Fibroblast of lung (primary cell): ENCODE measurements around the gene TMTC2. TPM values are rescaled to one million over a fixed set of nuclear protein-coding genes. Genes with fewer than 3 reads are reported as not detected.

Experiments
- DNase-seq, 2 donors: peaks; one replicate each; pipeline versions ENCODE4 v3.0.0 to v3.0.0-alpha.2; 2010; ENCODE audit warnings: low read depth in 2 of 2
- H2AFZ ChIP-seq: 2 replicates; pipeline ENCODE4 v1.5.1; 2012; ENCODE audit warnings: low read length, control low read depth, inconsistent platforms
- H3K27ac ChIP-seq: 2 replicates; pipeline ENCODE4 v1.5.1; 2011; ENCODE audit warnings: low read length, control low read depth; ENCODE audit not compliant: insufficient read depth
- H3K27me3 ChIP-seq: 2 replicates; pipeline ENCODE4 v1.5.1; 2011; ENCODE audit warnings: mild to moderate bottlenecking, low read length; ENCODE audit not compliant: control insufficient read depth, insufficient read depth
- H3K36me3 ChIP-seq: 2 replicates; pipeline ENCODE4 v1.5.1; 2011; ENCODE audit warnings: low read length; ENCODE audit not compliant: control insufficient read depth, insufficient read depth
- H3K4me1 ChIP-seq: 2 replicates; pipeline ENCODE4 v1.5.1; 2011; ENCODE audit warnings: low read length; ENCODE audit not compliant: control insufficient read depth, insufficient read depth; ENCODE audit errors: extremely low read depth
- H3K4me2 ChIP-seq: 2 replicates; pipeline ENCODE4 v1.5.1; 2011; ENCODE audit warnings: low read length, control low read depth; ENCODE audit not compliant: insufficient read depth; ENCODE audit errors: extremely low read depth
- H3K4me3 ChIP-seq, 4 experiments: fragments of 200-600 bp in 1 of 4; sonication (generic) in 1 of 4; replicated peaks in 1 of 4; 2 replicates each; pipeline ENCODE4 v1.5.1; 2011 to 2016; ENCODE audit warnings: low read length in 4 of 4, low read depth in 3 of 4, mild to moderate bottlenecking in 3 of 4, control low read depth in 2 of 4, inconsistent platforms in 1 of 4, mixed read lengths in 1 of 4; ENCODE audit not compliant: insufficient read depth in 1 of 4; ENCODE audit errors: control extremely low read depth in 1 of 4
- H3K79me2 ChIP-seq: 2 replicates; pipeline ENCODE4 v1.5.1; 2012; ENCODE audit warnings: mild to moderate bottlenecking, low read length, inconsistent platforms; ENCODE audit not compliant: control insufficient read depth, insufficient read depth
- H3K9ac ChIP-seq: 2 replicates; pipeline ENCODE4 v1.5.1; 2011; ENCODE audit warnings: mild to moderate bottlenecking, low read length, control low read depth; ENCODE audit not compliant: insufficient read depth
- H3K9me3 ChIP-seq: 2 replicates; pipeline ENCODE4 v1.5.1; 2012; ENCODE audit warnings: low read depth, low read length; ENCODE audit not compliant: control insufficient read depth, insufficient read depth
- H4K20me1 ChIP-seq: 2 replicates; pipeline ENCODE4 v1.5.1; 2011; ENCODE audit warnings: low read length; ENCODE audit not compliant: control insufficient read depth, insufficient read depth; ENCODE audit errors: extremely low read depth
- EZH2 ChIP-seq: IDR thresholded peaks from 2 replicates; pipeline ENCODE4 v1.5.1; 2012; ENCODE audit warnings: low read length, control low read depth, mild to moderate bottlenecking; ENCODE audit errors: missing control alignments
- polyA plus RNA-seq, 2 donors: library from polyadenylated mRNA; depleted of rRNA in 1 of 2; stranded (reverse) in 1 of 2; unstranded in 1 of 2; fragments of >200 nt; gene quantifications; 2 replicates each; pipeline ENCODE4 v1.2.1, GENCODE V29; 2011 to 2012; ENCODE audit warnings: missing spikeins in 1 of 2
- total RNA-seq: library from RNA; depleted of rRNA; stranded (reverse); fragments of >200 nt; gene quantifications from 2 replicates; pipeline ENCODE4 v1.2.1, GENCODE V29; 2014
- TF ChIP-seq, protein P1 (sequence below), 2 donors: IDR thresholded peaks in 1 of 2; conservative IDR thresholded peaks in 1 of 2; 1 replicate in 1 of 2; 2 replicates in 1 of 2; pipeline ENCODE4 v1.5.1; 2011 to 2012; ENCODE audit warnings: low read length in 2 of 2, control low read depth in 1 of 2, inconsistent platforms in 1 of 2, low read depth in 1 of 2, mild to moderate bottlenecking in 1 of 2

The TMTC2 gene
- total and polyA plus RNA-seq, 2 donors (not counting 1 experiment from before 2014, with no cell fraction given): 3.5 to 9.7 TPM

DNA sequence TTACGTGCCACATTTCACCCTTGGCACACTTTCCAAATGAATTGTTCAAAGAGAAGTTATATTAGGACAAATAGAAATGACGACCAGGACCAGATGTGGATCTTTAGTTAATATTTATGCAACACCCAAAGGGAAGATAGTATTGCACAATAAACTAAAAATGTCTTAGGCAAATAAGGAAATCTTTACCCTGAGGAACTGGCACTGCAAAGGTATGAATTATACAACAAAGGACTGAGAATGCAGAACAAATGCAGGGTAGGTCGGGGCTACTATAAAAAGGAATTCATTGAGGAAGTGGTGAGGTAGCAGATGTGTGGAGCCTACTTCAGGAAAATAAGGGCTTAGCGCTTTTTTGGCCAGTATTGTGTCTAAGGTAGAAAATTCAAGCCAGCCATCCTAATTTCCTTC is 3.9 kb upstream of the TMTC2 start:
- H3K9me3 ChIP-seq: no peaks in the 10 kb centered on the region
- no peak overlapping the region for H3K27ac ChIP-seq
- no peaks in the 10 kb centered on the region for H3K27me3 ChIP-seq
- H3K4me3 ChIP-seq: no peak overlapping the region
- TF ChIP-seq EZH2: no peak
- TF ChIP-seq, protein P1, sequence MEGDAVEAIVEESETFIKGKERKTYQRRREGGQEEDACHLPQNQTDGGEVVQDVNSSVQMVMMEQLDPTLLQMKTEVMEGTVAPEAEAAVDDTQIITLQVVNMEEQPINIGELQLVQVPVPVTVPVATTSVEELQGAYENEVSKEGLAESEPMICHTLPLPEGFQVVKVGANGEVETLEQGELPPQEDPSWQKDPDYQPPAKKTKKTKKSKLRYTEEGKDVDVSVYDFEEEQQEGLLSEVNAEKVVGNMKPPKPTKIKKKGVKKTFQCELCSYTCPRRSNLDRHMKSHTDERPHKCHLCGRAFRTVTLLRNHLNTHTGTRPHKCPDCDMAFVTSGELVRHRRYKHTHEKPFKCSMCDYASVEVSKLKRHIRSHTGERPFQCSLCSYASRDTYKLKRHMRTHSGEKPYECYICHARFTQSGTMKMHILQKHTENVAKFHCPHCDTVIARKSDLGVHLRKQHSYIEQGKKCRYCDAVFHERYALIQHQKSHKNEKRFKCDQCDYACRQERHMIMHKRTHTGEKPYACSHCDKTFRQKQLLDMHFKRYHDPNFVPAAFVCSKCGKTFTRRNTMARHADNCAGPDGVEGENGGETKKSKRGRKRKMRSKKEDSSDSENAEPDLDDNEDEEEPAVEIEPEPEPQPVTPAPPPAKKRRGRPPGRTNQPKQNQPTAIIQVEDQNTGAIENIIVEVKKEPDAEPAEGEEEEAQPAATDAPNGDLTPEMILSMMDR (conservative IDR thresholded peaks at IDR 0.05 in 1 of 2, IDR thresholded peaks at IDR 0.05 in 1 of 2; ENCODE audit: low read depth in 1 of 2, low read length in 2 of 2): no peak
- no peak overlapping the region for H2AFZ ChIP-seq
- H3K4me2 ChIP-seq: no peak overlapping the region
- H3K79me2 ChIP-seq: no peaks in the 10 kb centered on the region
- H3K4me1 ChIP-seq: no peaks in the 10 kb centered on the region
- no peaks in the 10 kb centered on the region for H4K20me1 ChIP-seq
- no peak overlapping the region for H3K9ac ChIP-seq
- no peaks in the 10 kb centered on the region for H3K36me3 ChIP-seq
- peak in 1 of 2 donors; percentile 36 for DNase-seq

DNA sequence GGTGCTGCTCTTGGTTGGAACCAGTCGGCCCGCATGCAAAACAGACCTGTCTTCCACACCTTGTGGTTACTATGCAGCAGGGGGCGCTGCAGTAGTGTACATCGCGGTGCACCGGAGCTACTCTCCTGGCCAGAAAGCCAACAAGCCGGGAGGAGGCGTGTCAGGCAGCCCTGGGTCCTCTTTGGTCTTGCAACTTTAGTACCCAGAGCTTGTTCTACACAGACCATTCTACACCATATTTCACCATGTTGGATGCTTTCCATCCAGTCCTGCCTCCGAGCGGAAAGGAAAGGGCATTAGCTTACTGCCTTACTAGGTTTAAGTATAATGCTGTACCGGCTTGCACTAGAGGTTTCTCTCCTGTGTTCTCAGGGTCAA is 927 bp upstream of the TMTC2 start:
- peak overlapping the region; percentile 77 for H3K27ac ChIP-seq
- no peaks in the 10 kb centered on the region for H3K79me2 ChIP-seq
- TF ChIP-seq, protein P1 (conservative IDR thresholded peaks at IDR 0.05 in 1 of 2, IDR thresholded peaks at IDR 0.05 in 1 of 2; ENCODE audit: low read depth in 1 of 2, low read length in 2 of 2): peak; percentile 85 to 91
- TF ChIP-seq EZH2: no peak
- no peaks in the 10 kb centered on the region for H3K27me3 ChIP-seq
- peak overlapping the region; percentile 84 to 99 (median 96) for H3K4me3 ChIP-seq
- H3K9me3 ChIP-seq: no peaks in the 10 kb centered on the region
- DNase-seq: peak; percentile 89 to 94
- peak overlapping the region; percentile 99 for H2AFZ ChIP-seq
- H3K36me3 ChIP-seq: no peaks in the 10 kb centered on the region
- peak overlapping the region; percentile 68 for H3K4me2 ChIP-seq
- H3K4me1 ChIP-seq: no peaks in the 10 kb centered on the region
- no peaks in the 10 kb centered on the region for H4K20me1 ChIP-seq
- no peak overlapping the region for H3K9ac ChIP-seq

DNA sequence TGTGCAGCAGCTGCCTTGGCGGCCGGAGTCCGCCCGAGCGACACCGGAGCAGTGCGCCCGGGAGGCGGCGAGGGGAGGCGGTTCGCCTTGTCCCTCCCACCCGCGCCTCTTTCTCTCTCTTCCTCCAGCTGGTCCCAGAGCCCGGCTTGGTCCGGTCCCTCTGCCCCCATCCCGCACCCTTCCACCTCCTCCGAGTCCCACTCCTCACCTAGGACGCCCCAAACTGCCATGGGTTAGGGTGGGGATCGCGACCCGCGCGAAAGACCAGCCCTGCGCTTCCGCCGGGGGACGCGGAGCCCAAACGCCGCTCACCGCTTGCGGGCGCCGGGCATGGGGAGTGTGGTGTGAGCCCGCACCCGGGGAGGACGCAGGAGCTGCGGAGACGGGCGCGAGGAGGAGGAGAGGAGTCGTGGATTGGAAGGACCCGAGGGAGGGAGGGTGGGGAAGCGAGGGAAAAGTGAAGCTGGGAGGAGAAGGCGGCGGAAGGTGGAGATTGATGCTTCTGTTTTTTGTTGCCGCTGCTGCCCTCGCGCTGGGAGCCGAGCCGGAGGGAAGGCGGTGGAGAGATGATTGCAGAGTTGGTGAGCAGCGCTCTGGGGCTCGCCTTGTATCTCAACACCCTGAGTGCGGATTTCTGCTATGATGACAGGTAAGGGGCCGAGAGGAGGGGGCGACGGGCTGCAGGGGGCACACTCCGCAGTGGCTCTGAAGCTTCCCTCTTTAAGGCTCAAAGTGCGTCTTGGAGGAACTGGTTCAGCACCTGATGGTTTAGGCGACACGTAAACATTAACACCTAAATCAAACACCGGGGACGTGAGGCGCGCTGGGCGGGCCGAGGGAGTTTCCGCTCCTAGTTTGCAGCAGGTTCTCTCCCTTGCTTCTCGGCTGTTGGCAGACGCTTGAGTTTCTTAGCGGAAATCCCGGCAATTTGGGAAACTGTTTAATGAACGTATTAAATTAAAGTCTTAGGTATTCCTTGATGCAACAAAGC is 610 bp downstream of the TMTC2 start:
- peak overlapping the region; percentile 54 for H3K27ac ChIP-seq
- H3K9ac ChIP-seq: peak overlapping the region; percentile 77
- H3K36me3 ChIP-seq: no peaks in the 10 kb centered on the region
- TF ChIP-seq EZH2: no peak
- TF ChIP-seq, protein P1 (conservative IDR thresholded peaks at IDR 0.05 in 1 of 2, IDR thresholded peaks at IDR 0.05 in 1 of 2; ENCODE audit: low read depth in 1 of 2, low read length in 2 of 2): no peak
- no peaks in the 10 kb centered on the region for H4K20me1 ChIP-seq
- DNase-seq: peak; percentile 25 to 36
- H3K4me3 ChIP-seq: peak overlapping the region; percentile 84 to 99 (median 96)
- no peaks in the 10 kb centered on the region for H3K79me2 ChIP-seq
- no peaks in the 10 kb centered on the region for H3K4me1 ChIP-seq
- peak overlapping the region; percentile 53 for H3K4me2 ChIP-seq
- no peaks in the 10 kb centered on the region for H3K27me3 ChIP-seq
- no peaks in the 10 kb centered on the region for H3K9me3 ChIP-seq
- H2AFZ ChIP-seq: peak overlapping the region; percentile 97
